OCI-LY1 (cell line): Measurements from ENCODE around the gene C13orf46.

ENCODE experiments used
- H2AFZ ChIP-seq: fragments of 200-600 bp; sonication (generic), shearing (Covaris generic); 2 replicates; pipeline ENCODE4 v1.6.0; 2014; ENCODE audit warnings: antibody characterized with exemption, mild to moderate bottlenecking, low read length
- H3F3A ChIP-seq: fragments of 200-600 bp; sonication (generic), shearing (Covaris generic); 2 replicates; pipeline ENCODE4 v1.6.0; 2014; ENCODE audit warnings: mild to moderate bottlenecking, antibody characterized with exemption, low read length, moderate library complexity; ENCODE audit not compliant: insufficient read depth
- H3K27ac ChIP-seq: fragments of 200-600 bp; sonication (generic); 2 replicates; pipeline ENCODE4 v1.5.1; 2014; ENCODE audit warnings: low read length, mixed run types, mild to moderate bottlenecking, low read depth; ENCODE audit not compliant: poor library complexity, severe bottlenecking
- H3K27me3 ChIP-seq: fragments of 200-600 bp; sonication (generic); 2 replicates; pipeline ENCODE4 v1.6.0; 2014; ENCODE audit warnings: antibody characterized with exemption, mild to moderate bottlenecking, low read length, moderate library complexity; ENCODE audit not compliant: insufficient read depth
- H3K36me3 ChIP-seq: fragments of 200-600 bp; sonication (generic); 2 replicates; pipeline ENCODE4 v1.6.1; 2014; ENCODE audit warnings: mild to moderate bottlenecking, antibody characterized with exemption, low read length, moderate library complexity, mixed read lengths; ENCODE audit not compliant: insufficient read depth
- H3K4me1 ChIP-seq: fragments of 200-600 bp; sonication (generic); 2 replicates; pipeline ENCODE4 v1.5.1; 2014; ENCODE audit warnings: mild to moderate bottlenecking, low read length, moderate library complexity; ENCODE audit not compliant: insufficient read depth, severe bottlenecking
- H3K4me2 ChIP-seq: fragments of 200-600 bp; sonication (generic), shearing (Covaris generic); 2 replicates; pipeline ENCODE4 v1.6.1; 2014; ENCODE audit warnings: low read length
- H3K4me3 ChIP-seq: fragments of 200-600 bp; sonication (generic); 2 replicates; pipeline ENCODE4 v1.5.1; 2014; ENCODE audit warnings: low read length, low read depth, mild to moderate bottlenecking, mixed read lengths; ENCODE audit not compliant: poor library complexity, severe bottlenecking
- H3K79me2 ChIP-seq: fragments of 200-600 bp; shearing (Covaris generic); 2 replicates; pipeline ENCODE4 v1.6.1; 2016; ENCODE audit warnings: mixed run types, low read length, mixed read lengths; ENCODE audit not compliant: insufficient read depth
- H3K9ac ChIP-seq: fragments of 200-600 bp; sonication (generic), shearing (Covaris generic); 2 replicates; pipeline ENCODE4 v1.6.1; 2014; ENCODE audit warnings: mild to moderate bottlenecking, low read length, mixed read lengths
- H3K9me2 ChIP-seq: fragments of 200-600 bp; sonication (generic), shearing (Covaris generic); 2 replicates; pipeline ENCODE4 v1.6.1; 2014; ENCODE audit warnings: low read depth, mild to moderate bottlenecking, low read length, mixed read lengths
- H3K9me3 ChIP-seq: fragments of 200-600 bp; shearing (Covaris generic); 2 replicates; pipeline ENCODE4 v1.6.1; 2014; ENCODE audit warnings: low read length, mixed read lengths
- H4K20me1 ChIP-seq: fragments of 200-600 bp; sonication (generic), shearing (Covaris generic); 2 replicates; pipeline ENCODE4 v1.6.0; 2016; ENCODE audit warnings: mild to moderate bottlenecking, low read length; ENCODE audit not compliant: insufficient read depth
- CTCF ChIP-seq: fragments of 200-600 bp; sonication (generic), shearing (Covaris generic); IDR thresholded peaks from 2 replicates; pipeline ENCODE4 v1.5.1; 2017; ENCODE audit warnings: mild to moderate bottlenecking, antibody characterized with exemption, low read length, moderate library complexity, mixed read lengths
- EZH2 ChIP-seq: fragments of 200-600 bp; sonication (generic), shearing (Covaris generic); IDR thresholded peaks from 2 replicates; pipeline ENCODE4 v1.8.0; 2017; ENCODE audit warnings: borderline replicate concordance, mixed run types, mild to moderate bottlenecking, antibody characterized with exemption, low read length, moderate library complexity, mixed read lengths

The C13orf46 gene

GRCh38 chr13:113922412-113923118 lies 51.3 kb downstream of the C13orf46 start:
- Histone ChIP-seq H3K9me2 (no peaks in the 10 kb centered on the region), H3K27ac (no peak overlapping the region), H3K27me3 (peaks cover 7% of the 10 kb centered on the region; the same call in 1 of the 2 replicates), H3K36me3 (no peaks in the 10 kb centered on the region; the same call in 1 of the 2 replicates), H3K9me3 (peaks cover 3% of the 10 kb centered on the region; the same call in 1 of the 2 replicates), H3K79me2 (no peaks in the 10 kb centered on the region), H3K4me1 (no peaks in the 10 kb centered on the region), H3F3A (no peaks in the 10 kb centered on the region), H3K9ac (no peak overlapping the region), H3K4me3 (no peak overlapping the region), H4K20me1 (no peaks in the 10 kb centered on the region), H2AFZ (no peak overlapping the region), H3K4me2 (no peak overlapping the region)
- TF ChIP-seq CTCF (no peak), EZH2 (no peak)

GRCh38 chr13:113921763-113922162 lies 52.1 kb downstream of the C13orf46 start:
- no peaks in the 10 kb centered on the region for H3K79me2 ChIP-seq
- H2AFZ ChIP-seq: no peak overlapping the region
- no peaks in the 10 kb centered on the region for H3K9me2 ChIP-seq
- no peak overlapping the region for H3K4me3 ChIP-seq
- H3K4me1 ChIP-seq: no peaks in the 10 kb centered on the region
- TF ChIP-seq EZH2 (no peak), CTCF (no peak)
- no peak overlapping the region for H3K9ac ChIP-seq
- no peak overlapping the region for H3K27ac ChIP-seq
- H4K20me1 ChIP-seq: no peaks in the 10 kb centered on the region
- no peaks in the 10 kb centered on the region for H3F3A ChIP-seq
- H3K27me3 ChIP-seq: peaks cover 7% of the 10 kb centered on the region; the same call in 1 of the 2 replicates
- H3K4me2 ChIP-seq: no peak overlapping the region
- peaks cover 3% of the 10 kb centered on the region; the same call in 1 of the 2 replicates for H3K9me3 ChIP-seq
- no peaks in the 10 kb centered on the region; the same call in 1 of the 2 replicates for H3K36me3 ChIP-seq

- no peaks in the 10 kb centered on the region for H4K20me1 ChIP-seq
- peaks cover 7% of the 10 kb centered on the region; the same call in 1 of the 2 replicates for H3K27me3 ChIP-seq
- no peaks in the 10 kb centered on the region; the same call in 1 of the 2 replicates for H3K36me3 ChIP-seq
- H3K27ac ChIP-seq: no peak overlapping the region
- H3K4me2 ChIP-seq: no peak overlapping the region
- H3K4me1 ChIP-seq: no peaks in the 10 kb centered on the region
- no peak for TF ChIP-seq EZH2
- no peak for TF ChIP-seq CTCF
- no peaks in the 10 kb centered on the region for H3K9me2 ChIP-seq
- H3K9me3 ChIP-seq: peaks cover 3% of the 10 kb centered on the region; the same call in 1 of the 2 replicates
- no peak overlapping the region for H3K9ac ChIP-seq
- no peaks in the 10 kb centered on the region for H3F3A ChIP-seq
- no peak overlapping the region for H3K4me3 ChIP-seq
- H2AFZ ChIP-seq: no peak overlapping the region
- no peaks in the 10 kb centered on the region for H3K79me2 ChIP-seq
These were observed 53.1 kb downstream of the C13orf46 start for GRCh38 chr13:113920606-113921286.
